ENCODE measurements around the gene GHR.

DNA sequence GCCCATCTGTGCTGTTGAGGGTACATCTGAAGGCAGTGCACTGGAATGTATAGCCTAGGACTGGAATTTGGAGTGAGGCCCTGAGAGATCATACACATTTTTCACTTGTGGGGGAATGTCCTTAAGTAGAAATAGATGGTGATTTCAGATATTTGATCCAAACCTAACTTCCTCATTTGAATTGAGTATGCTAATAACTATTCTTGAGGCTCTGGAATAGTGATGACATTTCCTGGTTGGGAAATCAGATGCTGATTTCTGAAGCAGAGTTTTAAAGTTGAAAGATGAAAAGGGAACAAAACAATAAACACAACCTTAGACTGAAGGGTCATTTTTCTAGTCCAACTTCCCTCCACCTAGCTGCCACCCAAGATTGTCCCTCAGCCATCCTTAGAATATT lies 170.4 kb downstream of the GHR start:
- TF ChIP-seq EZH2 (IDR thresholded peaks at IDR 0.05; ENCODE audit: borderline replicate concordance, low read length), result no peak
- TF ChIP-seq, protein P1, sequence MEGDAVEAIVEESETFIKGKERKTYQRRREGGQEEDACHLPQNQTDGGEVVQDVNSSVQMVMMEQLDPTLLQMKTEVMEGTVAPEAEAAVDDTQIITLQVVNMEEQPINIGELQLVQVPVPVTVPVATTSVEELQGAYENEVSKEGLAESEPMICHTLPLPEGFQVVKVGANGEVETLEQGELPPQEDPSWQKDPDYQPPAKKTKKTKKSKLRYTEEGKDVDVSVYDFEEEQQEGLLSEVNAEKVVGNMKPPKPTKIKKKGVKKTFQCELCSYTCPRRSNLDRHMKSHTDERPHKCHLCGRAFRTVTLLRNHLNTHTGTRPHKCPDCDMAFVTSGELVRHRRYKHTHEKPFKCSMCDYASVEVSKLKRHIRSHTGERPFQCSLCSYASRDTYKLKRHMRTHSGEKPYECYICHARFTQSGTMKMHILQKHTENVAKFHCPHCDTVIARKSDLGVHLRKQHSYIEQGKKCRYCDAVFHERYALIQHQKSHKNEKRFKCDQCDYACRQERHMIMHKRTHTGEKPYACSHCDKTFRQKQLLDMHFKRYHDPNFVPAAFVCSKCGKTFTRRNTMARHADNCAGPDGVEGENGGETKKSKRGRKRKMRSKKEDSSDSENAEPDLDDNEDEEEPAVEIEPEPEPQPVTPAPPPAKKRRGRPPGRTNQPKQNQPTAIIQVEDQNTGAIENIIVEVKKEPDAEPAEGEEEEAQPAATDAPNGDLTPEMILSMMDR (conservative IDR thresholded peaks at IDR 0.05 in 1 of 2, IDR thresholded peaks at IDR 0.05 in 1 of 2; ENCODE audit: extremely low read depth in 1 of 2, insufficient read depth in 1 of 2, low read depth in 1 of 2, low read length in 2 of 2), result no peak

Measured in mammary epithelial cell (primary cell).